ENCODE results near the gene RND3. TPM values are rescaled to one million over a fixed set of nuclear protein-coding genes. Genes with fewer than 3 reads are reported as not detected.

RND3 gene
- polyA plus RNA-seq, 1 experiment: 627 TPM

GRCh38 chr2:150520887-150521664 lies 33.6 kb upstream of the RND3 start:
- Histone ChIP-seq H3K27me3 (ENCODE audit: control insufficient read depth, insufficient read depth, low read length) (no peaks in the 10 kb centered on the region), H3K9me3 (ENCODE audit: control insufficient read depth, insufficient read depth, low read length) (no peaks in the 10 kb centered on the region), H3K27ac (ENCODE audit: low read depth, low read length) (peak overlapping the region; percentile 63), H3K4me3 (ENCODE audit: low read depth, low read length) (no peak overlapping the region)
- POLR2A ChIA-PET: interaction anchor here (1.1 kb wide), 1 partner anchor 41 kb away, joined by 4 read pairs; no protein-coding TSS in a partner anchor
- TF ChIP-seq, protein P1, sequence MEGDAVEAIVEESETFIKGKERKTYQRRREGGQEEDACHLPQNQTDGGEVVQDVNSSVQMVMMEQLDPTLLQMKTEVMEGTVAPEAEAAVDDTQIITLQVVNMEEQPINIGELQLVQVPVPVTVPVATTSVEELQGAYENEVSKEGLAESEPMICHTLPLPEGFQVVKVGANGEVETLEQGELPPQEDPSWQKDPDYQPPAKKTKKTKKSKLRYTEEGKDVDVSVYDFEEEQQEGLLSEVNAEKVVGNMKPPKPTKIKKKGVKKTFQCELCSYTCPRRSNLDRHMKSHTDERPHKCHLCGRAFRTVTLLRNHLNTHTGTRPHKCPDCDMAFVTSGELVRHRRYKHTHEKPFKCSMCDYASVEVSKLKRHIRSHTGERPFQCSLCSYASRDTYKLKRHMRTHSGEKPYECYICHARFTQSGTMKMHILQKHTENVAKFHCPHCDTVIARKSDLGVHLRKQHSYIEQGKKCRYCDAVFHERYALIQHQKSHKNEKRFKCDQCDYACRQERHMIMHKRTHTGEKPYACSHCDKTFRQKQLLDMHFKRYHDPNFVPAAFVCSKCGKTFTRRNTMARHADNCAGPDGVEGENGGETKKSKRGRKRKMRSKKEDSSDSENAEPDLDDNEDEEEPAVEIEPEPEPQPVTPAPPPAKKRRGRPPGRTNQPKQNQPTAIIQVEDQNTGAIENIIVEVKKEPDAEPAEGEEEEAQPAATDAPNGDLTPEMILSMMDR (IDR thresholded peaks at IDR 0.05; ENCODE audit: low read depth, low read length): no peak
- CTCF ChIA-PET: interaction anchor here (1.1 kb wide), 1 partner anchor 27 kb away, joined by 3 read pairs; no protein-coding TSS in a partner anchor
- no peak for DNase-seq (ENCODE audit: low read depth, low spot score)

GRCh38 chr2:150520033-150520432 lies 32.6 kb upstream of the RND3 start:
- Histone ChIP-seq H3K27me3 (ENCODE audit: control insufficient read depth, insufficient read depth, low read length) (no peaks in the 10 kb centered on the region), H3K9me3 (ENCODE audit: control insufficient read depth, insufficient read depth, low read length) (no peaks in the 10 kb centered on the region), H3K27ac (ENCODE audit: low read depth, low read length) (no peak overlapping the region), H3K4me3 (ENCODE audit: low read depth, low read length) (no peak overlapping the region)
- TF ChIP-seq, protein P1 (IDR thresholded peaks at IDR 0.05; ENCODE audit: low read depth, low read length): no peak
- ChIA-PET POLR2A (no interaction called here), CTCF (interaction anchor here (1.1 kb wide), 1 partner anchor 28 kb away, joined by 3 read pairs; no protein-coding TSS in a partner anchor)
- DNase-seq (ENCODE audit: low read depth, low spot score): no peak

GRCh38 chr2:150517951-150518680 lies 30.6 kb upstream of the RND3 start:
- TF ChIP-seq, protein P1 (IDR thresholded peaks at IDR 0.05; ENCODE audit: low read depth, low read length): no peak
- no peaks in the 10 kb centered on the region for H3K9me3 ChIP-seq (ENCODE audit: control insufficient read depth, insufficient read depth, low read length)
- CTCF ChIA-PET: interaction anchor here (0.7 to 1.2 kb wide), 2 partner anchors 533 to 721 kb away, joined by 3 to 5 read pairs; no protein-coding TSS in a partner anchor
- POLR2A ChIA-PET: interaction anchor here (0.5 to 2.7 kb wide), 3 partner anchors 31 to 35 kb away, joined by 3 to 8 read pairs (median 3); partner anchors contain the start of gene RND3
- no peak for DNase-seq (ENCODE audit: low read depth, low spot score)
- H3K27me3 ChIP-seq (ENCODE audit: control insufficient read depth, insufficient read depth, low read length): no peaks in the 10 kb centered on the region
- no peak overlapping the region for H3K27ac ChIP-seq (ENCODE audit: low read depth, low read length)
- no peak overlapping the region for H3K4me3 ChIP-seq (ENCODE audit: low read depth, low read length)

- Histone ChIP-seq H3K9me3 (ENCODE audit: control insufficient read depth, insufficient read depth, low read length) (no peaks in the 10 kb centered on the region), H3K4me3 (ENCODE audit: low read depth, low read length) (no peak overlapping the region), H3K27me3 (ENCODE audit: control insufficient read depth, insufficient read depth, low read length) (no peaks in the 10 kb centered on the region), H3K27ac (ENCODE audit: low read depth, low read length) (no peak overlapping the region)
- ChIA-PET POLR2A (interaction anchor here (0.6 to 2.4 kb wide), 7 partner anchors 11 to 78 kb away, joined by 3 to 10 read pairs (median 5); no protein-coding TSS in a partner anchor), CTCF (interaction anchor here (0.7 to 1.1 kb wide), 2 partner anchors 55 to 648 kb away, joined by 3 read pairs; no protein-coding TSS in a partner anchor)
- peak; percentile 68 for DNase-seq (ENCODE audit: low read depth, low spot score)
- TF ChIP-seq, protein P1 (IDR thresholded peaks at IDR 0.05; ENCODE audit: low read depth, low read length): no peak
These were observed 26.2 kb upstream of the RND3 start for GRCh38 chr2:150513647-150514046.
